DND-41 (cell line): ENCODE measurements around the gene TTC17.

ENCODE experiments used
- ATAC-seq: fragments of 200-7000 bp; cut with Tn5 transposase; 3 replicates; pipeline ENCODE4 v1.9.1; 2021; ENCODE audit warnings: low read depth; ENCODE audit not compliant: insufficient read depth
- DNase-seq: peaks from one replicate; pipeline ENCODE4 v3.0.0-alpha.2; 2020
- H2AFZ ChIP-seq: 2 replicates; pipeline ENCODE4 v1.6.0; 2012; ENCODE audit warnings: low read depth, low read length
- H3K27ac ChIP-seq: 2 replicates; pipeline ENCODE4 v1.5.1; 2012; ENCODE audit warnings: low read length, inconsistent platforms
- H3K27me3 ChIP-seq: fragments of 200-600 bp; sonication (generic); 2 replicates; pipeline ENCODE4 v1.6.0; 2012; ENCODE audit warnings: low read length, mild to moderate bottlenecking, inconsistent platforms; ENCODE audit not compliant: insufficient read depth, poor library complexity
- H3K36me3 ChIP-seq: 2 replicates; pipeline ENCODE4 v1.5.1; 2012; ENCODE audit warnings: low read length, inconsistent platforms; ENCODE audit not compliant: insufficient read depth
- H3K4me1 ChIP-seq: 2 replicates; pipeline ENCODE4 v1.5.1; 2012; ENCODE audit warnings: mild to moderate bottlenecking, low read length; ENCODE audit not compliant: insufficient read depth
- H3K4me2 ChIP-seq: 2 replicates; pipeline ENCODE4 v1.6.0; 2012; ENCODE audit warnings: mild to moderate bottlenecking, moderate library complexity, low read length, inconsistent platforms; ENCODE audit not compliant: insufficient read depth
- H3K4me3 ChIP-seq, 2 experiments: fragments of 200-600 bp in 1 of 2; shearing (Covaris generic) in 1 of 2; 2 replicates each; pipeline ENCODE4 v1.5.1; 2012 to 2016; ENCODE audit warnings: inconsistent platforms in 2 of 2, low read length in 2 of 2, mild to moderate bottlenecking in 2 of 2, low read depth in 1 of 2, moderate library complexity in 1 of 2
- H3K79me2 ChIP-seq: 2 replicates; pipeline ENCODE4 v1.6.0; 2012; ENCODE audit warnings: low read length, inconsistent platforms; ENCODE audit not compliant: insufficient read depth
- H3K9ac ChIP-seq: 2 replicates; pipeline ENCODE4 v1.6.0; 2012; ENCODE audit warnings: low read depth, mild to moderate bottlenecking, inconsistent platforms, low read length, moderate library complexity
- H3K9me3 ChIP-seq: 2 replicates; pipeline ENCODE4 v1.5.1; 2012; ENCODE audit warnings: low read length, moderate library complexity, mild to moderate bottlenecking, inconsistent platforms; ENCODE audit not compliant: insufficient read depth, severe bottlenecking
- H4K20me1 ChIP-seq: 2 replicates; pipeline ENCODE4 v1.6.0; 2012; ENCODE audit warnings: low read length; ENCODE audit not compliant: insufficient read depth
- EZH2 ChIP-seq: IDR thresholded peaks from 3 replicates; pipeline ENCODE4 v1.6.1; 2012; ENCODE audit warnings: borderline replicate concordance, low read depth, mild to moderate bottlenecking, moderate library complexity, low read length, inconsistent platforms; ENCODE audit not compliant: severe bottlenecking
- TF ChIP-seq, protein P1 (sequence below): IDR thresholded peaks from 2 replicates; pipeline ENCODE4 v1.5.1; 2012; ENCODE audit warnings: borderline replicate concordance, low read length, moderate library complexity, mild to moderate bottlenecking; ENCODE audit not compliant: poor library complexity, severe bottlenecking; ENCODE audit errors: extremely low read depth

The TTC17 gene

DNA sequence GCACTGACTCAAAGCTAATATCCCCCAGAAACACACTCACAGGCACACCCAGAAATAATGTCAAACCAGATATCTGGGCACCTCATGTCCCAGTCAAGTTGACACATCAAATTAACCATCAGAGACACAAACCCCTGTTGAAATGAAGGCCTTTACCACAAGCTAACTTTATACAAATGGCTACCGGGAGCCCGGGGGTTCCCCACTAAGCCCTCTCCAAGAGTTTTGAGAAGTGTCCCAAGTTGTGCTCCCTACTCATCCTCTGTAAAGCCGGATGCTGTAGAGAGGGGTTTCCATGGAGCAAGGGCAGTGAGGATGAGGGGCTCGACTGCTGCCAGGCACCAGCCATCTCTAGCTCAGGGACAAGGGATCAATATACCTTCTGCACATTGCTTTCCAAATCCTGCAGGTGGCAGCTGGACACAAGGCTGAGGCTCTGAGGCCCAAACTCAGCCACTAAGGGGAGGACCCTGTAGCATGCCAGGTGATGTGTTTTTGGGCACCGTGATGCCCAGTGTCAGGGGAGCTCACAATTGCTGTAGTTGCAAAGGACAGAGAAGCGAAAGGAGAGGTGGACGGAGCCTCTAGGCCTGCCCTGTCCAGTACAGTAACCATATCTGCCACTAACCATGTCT lies 145.7 kb downstream of the TTC17 start:
- Histone ChIP-seq H3K9me3 (no peaks in the 10 kb centered on the region), H4K20me1 (no peaks in the 10 kb centered on the region), H3K4me1 (peaks cover 23% of the 10 kb centered on the region), H2AFZ (no peak overlapping the region), H3K4me2 (no peak overlapping the region), H3K79me2 (no peaks in the 10 kb centered on the region), H3K27me3 (no peaks in the 10 kb centered on the region), H3K27ac (no peak overlapping the region), H3K36me3 (no peaks in the 10 kb centered on the region), H3K9ac (no peak overlapping the region), H3K4me3 (no peak overlapping the region)
- DNase-seq (peak; percentile 14), ATAC-seq (peak; percentile 33; the same call in 1 of the 3 replicates)
- TF ChIP-seq, protein P1, sequence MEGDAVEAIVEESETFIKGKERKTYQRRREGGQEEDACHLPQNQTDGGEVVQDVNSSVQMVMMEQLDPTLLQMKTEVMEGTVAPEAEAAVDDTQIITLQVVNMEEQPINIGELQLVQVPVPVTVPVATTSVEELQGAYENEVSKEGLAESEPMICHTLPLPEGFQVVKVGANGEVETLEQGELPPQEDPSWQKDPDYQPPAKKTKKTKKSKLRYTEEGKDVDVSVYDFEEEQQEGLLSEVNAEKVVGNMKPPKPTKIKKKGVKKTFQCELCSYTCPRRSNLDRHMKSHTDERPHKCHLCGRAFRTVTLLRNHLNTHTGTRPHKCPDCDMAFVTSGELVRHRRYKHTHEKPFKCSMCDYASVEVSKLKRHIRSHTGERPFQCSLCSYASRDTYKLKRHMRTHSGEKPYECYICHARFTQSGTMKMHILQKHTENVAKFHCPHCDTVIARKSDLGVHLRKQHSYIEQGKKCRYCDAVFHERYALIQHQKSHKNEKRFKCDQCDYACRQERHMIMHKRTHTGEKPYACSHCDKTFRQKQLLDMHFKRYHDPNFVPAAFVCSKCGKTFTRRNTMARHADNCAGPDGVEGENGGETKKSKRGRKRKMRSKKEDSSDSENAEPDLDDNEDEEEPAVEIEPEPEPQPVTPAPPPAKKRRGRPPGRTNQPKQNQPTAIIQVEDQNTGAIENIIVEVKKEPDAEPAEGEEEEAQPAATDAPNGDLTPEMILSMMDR = peak; percentile 37
- TF ChIP-seq EZH2 = no peak

- no peak overlapping the region for H3K4me2 ChIP-seq
- no peak overlapping the region for H2AFZ ChIP-seq
- no peak overlapping the region for H3K27ac ChIP-seq
- H3K4me1 ChIP-seq = peaks cover 23% of the 10 kb centered on the region
- no peak overlapping the region for H3K4me3 ChIP-seq
- no peaks in the 10 kb centered on the region for H3K27me3 ChIP-seq
- TF ChIP-seq, protein P1 = no peak
- TF ChIP-seq EZH2 = no peak
- no peak for DNase-seq
- no peaks in the 10 kb centered on the region for H3K79me2 ChIP-seq
- no peak for ATAC-seq
- H3K9ac ChIP-seq = no peak overlapping the region
- H3K9me3 ChIP-seq = no peaks in the 10 kb centered on the region
- H3K36me3 ChIP-seq = no peaks in the 10 kb centered on the region
- H4K20me1 ChIP-seq = no peaks in the 10 kb centered on the region
These were observed 146.5 kb downstream of the TTC17 start for GRCh38 chr11:43505171-43505570.

DNA sequence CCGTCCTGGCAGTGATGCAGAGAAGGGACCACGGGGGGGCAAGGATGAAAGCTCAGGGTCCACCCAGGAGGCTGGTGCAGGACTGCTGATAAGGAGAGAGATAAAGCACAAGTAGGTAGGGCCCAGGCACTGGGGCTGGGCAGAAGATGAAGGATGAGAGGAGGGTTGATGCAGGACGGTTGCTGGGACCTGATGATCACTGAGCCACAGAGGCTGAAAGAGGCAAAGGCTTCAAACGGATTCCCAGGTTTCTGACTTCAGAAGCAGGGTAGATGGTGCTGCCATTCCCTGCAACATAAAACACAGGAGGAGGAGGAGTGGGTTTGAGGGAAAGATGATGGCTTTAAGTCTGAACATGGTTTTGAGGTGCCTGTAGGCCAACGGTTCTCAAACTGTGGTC lies 148.5 kb downstream of the TTC17 start:
- Histone ChIP-seq H3K9ac (no peak overlapping the region), H3K9me3 (no peaks in the 10 kb centered on the region), H3K4me2 (no peak overlapping the region), H4K20me1 (no peaks in the 10 kb centered on the region), H3K79me2 (no peaks in the 10 kb centered on the region), H3K4me3 (no peak overlapping the region), H3K36me3 (no peaks in the 10 kb centered on the region), H3K27me3 (no peaks in the 10 kb centered on the region), H3K4me1 (peaks cover 23% of the 10 kb centered on the region), H2AFZ (no peak overlapping the region), H3K27ac (no peak overlapping the region)
- ATAC-seq = no peak
- DNase-seq = no peak
- no peak for TF ChIP-seq EZH2
- TF ChIP-seq, protein P1 = no peak

GRCh38 chr11:43508511-43508918 lies 149.8 kb downstream of the TTC17 start:
- H2AFZ ChIP-seq = peak overlapping the region; percentile 74
- H3K36me3 ChIP-seq = no peaks in the 10 kb centered on the region
- H3K4me2 ChIP-seq = no peak overlapping the region
- H3K9ac ChIP-seq = no peak overlapping the region; the same call in 1 of the 2 replicates
- no peak overlapping the region for H3K4me3 ChIP-seq
- H3K79me2 ChIP-seq = no peaks in the 10 kb centered on the region
- no peaks in the 10 kb centered on the region for H4K20me1 ChIP-seq
- peak overlapping the region; percentile 67 for H3K27ac ChIP-seq
- ATAC-seq (peak; percentile 69), DNase-seq (peak; percentile 18)
- peaks cover 23% of the 10 kb centered on the region for H3K4me1 ChIP-seq
- H3K9me3 ChIP-seq = no peaks in the 10 kb centered on the region
- no peaks in the 10 kb centered on the region for H3K27me3 ChIP-seq
- no peak for TF ChIP-seq EZH2
- TF ChIP-seq, protein P1 = no peak
